Neuronal stem cell (in vitro differentiated cells): ENCODE data around the gene CACNA1C.

Experiments
- DNase-seq: peaks from one replicate; pipeline ENCODE4 v3.0.0-alpha.2; 2013; ENCODE audit warnings: low spot score
- H2AFZ ChIP-seq: one replicate; pipeline ENCODE4 v1.6.1; 2013; ENCODE audit warnings: mild to moderate bottlenecking, low read length, inconsistent platforms
- H2AK5ac ChIP-seq: 2 replicates; pipeline ENCODE4 v1.6.1; 2013; ENCODE audit warnings: low read depth, mild to moderate bottlenecking, inconsistent platforms, low read length, moderate library complexity, mixed read lengths
- H2BK120ac ChIP-seq: 2 replicates; pipeline ENCODE4 v1.6.1; 2013; ENCODE audit warnings: low read depth, mild to moderate bottlenecking, inconsistent platforms, low read length, moderate library complexity, mixed read lengths
- H2BK12ac ChIP-seq: one replicate; pipeline ENCODE4 v1.6.1; 2013; ENCODE audit warnings: low read length, inconsistent platforms
- H2BK15ac ChIP-seq: 2 replicates; pipeline ENCODE4 v1.6.1; 2013; ENCODE audit warnings: mild to moderate bottlenecking, low read length, inconsistent platforms, mixed read lengths
- H2BK5ac ChIP-seq: one replicate; pipeline ENCODE4 v1.6.1; 2013; ENCODE audit warnings: inconsistent platforms, mild to moderate bottlenecking, low read length, moderate library complexity
- H3K14ac ChIP-seq: one replicate; pipeline ENCODE4 v1.6.1; 2013; ENCODE audit warnings: low read length, inconsistent platforms
- H3K18ac ChIP-seq: 2 replicates; pipeline ENCODE4 v1.6.1; 2013; ENCODE audit warnings: low read length, inconsistent platforms
- H3K23ac ChIP-seq: 2 replicates; pipeline ENCODE4 v1.6.1; 2013; ENCODE audit warnings: low read depth, mild to moderate bottlenecking, mixed read lengths, low read length, inconsistent platforms; ENCODE audit not compliant: poor library complexity
- H3K27ac ChIP-seq: replicated peaks from 3 replicates; pipeline ENCODE4 v1.5.1; 2013; ENCODE audit warnings: low read length, inconsistent platforms
- H3K27me3 ChIP-seq, 3 experiments: 2 replicates each; pipeline ENCODE4 v1.6.1; 2013; ENCODE audit warnings: low read length in 3 of 3, mild to moderate bottlenecking in 2 of 3, inconsistent platforms in 1 of 3, low read depth in 1 of 3, mixed read lengths in 1 of 3, moderate library complexity in 1 of 3; ENCODE audit not compliant: control insufficient read depth in 3 of 3, insufficient read depth in 3 of 3
- H3K36me3 ChIP-seq, 2 donors: replicated peaks in 1 of 2; 2 replicates each; pipeline ENCODE4 v1.6.1; 2013; ENCODE audit warnings: low read length in 2 of 2; ENCODE audit not compliant: control insufficient read depth in 2 of 2, insufficient read depth in 2 of 2
- H3K4ac ChIP-seq: 2 replicates; pipeline ENCODE4 v1.6.1; 2013; ENCODE audit warnings: inconsistent platforms, mild to moderate bottlenecking, low read length, moderate library complexity
- H3K4me1 ChIP-seq, 2 donors: 1 replicate in 1 of 2; 2 replicates in 1 of 2; pipeline ENCODE4 v1.6.1; 2013; ENCODE audit warnings: low read length in 2 of 2, low read depth in 1 of 2; ENCODE audit not compliant: control insufficient read depth in 2 of 2, insufficient read depth in 1 of 2
- H3K4me2 ChIP-seq: one replicate; pipeline ENCODE4 v1.6.1; 2013; ENCODE audit warnings: mild to moderate bottlenecking, low read length, inconsistent platforms; ENCODE audit not compliant: insufficient read depth, poor library complexity, severe bottlenecking
- H3K4me3 ChIP-seq, 2 donors: 2 replicates each; pipeline ENCODE4 v1.5.1; 2013; ENCODE audit warnings: low read length in 2 of 2, mild to moderate bottlenecking in 2 of 2, inconsistent platforms in 1 of 2, moderate library complexity in 1 of 2
- H3K79me1 ChIP-seq: one replicate; pipeline ENCODE4 v1.6.1; 2013; ENCODE audit warnings: low read depth, mild to moderate bottlenecking, inconsistent platforms, low read length, moderate library complexity
- H3K9ac ChIP-seq: one replicate; pipeline ENCODE4 v1.6.1; 2013; ENCODE audit warnings: mild to moderate bottlenecking, low read depth, low read length, inconsistent platforms; ENCODE audit not compliant: poor library complexity
- H3K9me3 ChIP-seq, 2 donors: replicated peaks in 1 of 2; 2 replicates each; pipeline versions ENCODE3 to v1.6.1; 2013; ENCODE audit warnings: low read length in 2 of 2, mild to moderate bottlenecking in 2 of 2, inconsistent platforms in 1 of 2, low read depth in 1 of 2, mixed read lengths in 1 of 2, moderate library complexity in 1 of 2; ENCODE audit not compliant: control insufficient read depth in 2 of 2, insufficient read depth in 1 of 2
- H4K8ac ChIP-seq: one replicate; pipeline ENCODE4 v1.6.1; 2013; ENCODE audit warnings: low read depth, mild to moderate bottlenecking, inconsistent platforms, low read length, moderate library complexity
- H4K91ac ChIP-seq: one replicate; pipeline ENCODE4 v1.6.1; 2013; ENCODE audit warnings: low read length, low read depth, mild to moderate bottlenecking, inconsistent platforms; ENCODE audit not compliant: poor library complexity
- WGBS, 2 donors: extraction: QIAGEN DNeasy Blood & Tissue Kit; methylation state at CpG; one replicate each; pipeline ENCODE4 v1.1.7; 2013; ENCODE audit warnings: missing lambda C conversion rate in 2 of 2, mixed read lengths in 1 of 2; ENCODE audit not compliant: insufficient read length in 2 of 2, insufficient replicate concordance in 1 of 2; ENCODE audit errors: extremely low coverage in 2 of 2; 5-methylcytosine and 5-hydroxymethylcytosine counted together

The CACNA1C gene

GRCh38 chr12:2027351-2027750 is 25.4 kb upstream of the CACNA1C start:
- Histone ChIP-seq H3K23ac (no peak overlapping the region), H4K8ac (no peak overlapping the region), H2BK15ac (no peak overlapping the region)

GRCh38 chr12:2029851-2030250 is 22.9 kb upstream of the CACNA1C start:
- Histone ChIP-seq H4K91ac (no peak overlapping the region), H2BK120ac (no peak overlapping the region), H2BK12ac (no peak overlapping the region), H3K23ac (no peak overlapping the region), H2BK15ac (no peak overlapping the region), H3K4me2 (no peak overlapping the region), H3K18ac (no peak overlapping the region), H3K36me3 (no peaks in the 10 kb centered on the region), H3K27me3 (peaks cover 0 to 94% (median 14%) of the 10 kb centered on the region in 3 experiments), H3K27ac (no peak overlapping the region), H3K4ac (no peak overlapping the region), H3K4me1 (peaks cover 0 to 3% of the 10 kb centered on the region in 2 donors), H2BK5ac (no peak overlapping the region), H2AK5ac (no peak overlapping the region), H3K4me3 (no peak overlapping the region), H2AFZ (no peak overlapping the region), H3K14ac (no peak overlapping the region), H3K9ac (no peak overlapping the region), H3K9me3 (no peaks in the 10 kb centered on the region), H4K8ac (no peak overlapping the region), H3K79me1 (no peaks in the 10 kb centered on the region)
- no CpG with 5 or more reads among the region's 3 CpGs for WGBS, 2 donors
- DNase-seq: no peak

More at GRCh38 chr12:2027351-2027750, 25.4 kb upstream of the CACNA1C start:
- H3K36me3 ChIP-seq: no peaks in the 10 kb centered on the region
- H3K9me3 ChIP-seq: no peaks in the 10 kb centered on the region
- H3K18ac ChIP-seq: no peak overlapping the region
- H2BK12ac ChIP-seq: no peak overlapping the region
- H4K91ac ChIP-seq: no peak overlapping the region
- H3K79me1 ChIP-seq: no peaks in the 10 kb centered on the region
- DNase-seq: no peak
- no peak overlapping the region for H3K14ac ChIP-seq
- no peak overlapping the region for H2AFZ ChIP-seq
- H3K27me3 ChIP-seq: peaks cover 0 to 86% (median 1%) of the 10 kb centered on the region in 3 experiments
- no peak overlapping the region for H2BK120ac ChIP-seq
- no peak overlapping the region for H3K9ac ChIP-seq
- H3K4me3 ChIP-seq: no peak overlapping the region
- no peak overlapping the region for H3K4me2 ChIP-seq
- H3K27ac ChIP-seq: no peak overlapping the region
- H2AK5ac ChIP-seq: no peak overlapping the region
- peaks cover 0 to 3% of the 10 kb centered on the region in 2 donors for H3K4me1 ChIP-seq
- WGBS, 2 donors: no CpG with 5 or more reads among the region's 4 CpGs
- H3K4ac ChIP-seq: no peak overlapping the region
- H2BK5ac ChIP-seq: no peak overlapping the region

- Histone ChIP-seq H3K18ac (no peak overlapping the region), H3K4ac (no peak overlapping the region), H3K27me3 (peaks cover 0 to 95% (median 14%) of the 10 kb centered on the region in 3 experiments), H3K4me2 (no peak overlapping the region), H3K23ac (no peak overlapping the region), H3K4me3 (no peak overlapping the region), H3K14ac (no peak overlapping the region), H2BK15ac (no peak overlapping the region), H4K8ac (no peak overlapping the region), H2AK5ac (no peak overlapping the region), H3K4me1 (peaks cover 0 to 8% of the 10 kb centered on the region in 2 donors), H3K79me1 (no peaks in the 10 kb centered on the region), H2BK5ac (no peak overlapping the region), H3K9me3 (no peaks in the 10 kb centered on the region), H2BK120ac (no peak overlapping the region), H2BK12ac (no peak overlapping the region), H2AFZ (no peak overlapping the region), H4K91ac (no peak overlapping the region), H3K36me3 (no peaks in the 10 kb centered on the region), H3K9ac (no peak overlapping the region), H3K27ac (no peak overlapping the region)
- WGBS, 2 donors: no CpG with 5 or more reads among the region's 8 CpGs
- DNase-seq: no peak
Observed at GRCh38 chr12:2032506-2032905, 20.3 kb upstream of the CACNA1C start.

- peaks cover 0 to 8% of the 10 kb centered on the region in 2 donors for H3K4me1 ChIP-seq
- H2AK5ac ChIP-seq: no peak overlapping the region
- peak overlapping the region; percentile 56 for H3K9ac ChIP-seq
- no peaks in the 10 kb centered on the region for H3K36me3 ChIP-seq
- H2AFZ ChIP-seq: peak overlapping the region; percentile 95
- H4K91ac ChIP-seq: no peak overlapping the region
- H4K8ac ChIP-seq: no peak overlapping the region
- H3K79me1 ChIP-seq: no peaks in the 10 kb centered on the region
- WGBS, 2 donors: no CpG with 5 or more reads among the region's 47 CpGs
- H3K9me3 ChIP-seq: no peaks in the 10 kb centered on the region
- no peak overlapping the region for H3K4ac ChIP-seq
- peaks cover 0 to 95% (median 13%) of the 10 kb centered on the region in 3 experiments for H3K27me3 ChIP-seq
- H2BK12ac ChIP-seq: no peak overlapping the region
- peak overlapping the region; percentile 66 for H3K4me2 ChIP-seq
- no peak overlapping the region for H3K23ac ChIP-seq
- DNase-seq: peak; percentile 75
- no peak overlapping the region for H3K14ac ChIP-seq
- H3K18ac ChIP-seq: no peak overlapping the region
- peak overlapping the region; percentile 31 to 42 for H3K4me3 ChIP-seq
- H2BK120ac ChIP-seq: no peak overlapping the region
- H2BK5ac ChIP-seq: no peak overlapping the region
- no peak overlapping the region for H2BK15ac ChIP-seq
- H3K27ac ChIP-seq: no peak overlapping the region
Observed at GRCh38 chr12:2034633-2035430, 18.0 kb upstream of the CACNA1C start.
